GM19025 (cell line): ENCODE data around the gene MEGF10.
"Not testable (repeated sequence)": the region's sequence is repeated elsewhere in the genome, so short reads cannot be mapped to it uniquely, and the experiment has no call there.

Source experiments
- ATAC-seq: cut with Tn5 transposase; IDR thresholded peaks from one replicate; pipeline ENCODE4 v1.9.1; 2021; ENCODE audit warnings: mild to moderate bottlenecking, low read depth, moderate library complexity; ENCODE audit not compliant: unreplicated experiment

Gene MEGF10

DNA sequence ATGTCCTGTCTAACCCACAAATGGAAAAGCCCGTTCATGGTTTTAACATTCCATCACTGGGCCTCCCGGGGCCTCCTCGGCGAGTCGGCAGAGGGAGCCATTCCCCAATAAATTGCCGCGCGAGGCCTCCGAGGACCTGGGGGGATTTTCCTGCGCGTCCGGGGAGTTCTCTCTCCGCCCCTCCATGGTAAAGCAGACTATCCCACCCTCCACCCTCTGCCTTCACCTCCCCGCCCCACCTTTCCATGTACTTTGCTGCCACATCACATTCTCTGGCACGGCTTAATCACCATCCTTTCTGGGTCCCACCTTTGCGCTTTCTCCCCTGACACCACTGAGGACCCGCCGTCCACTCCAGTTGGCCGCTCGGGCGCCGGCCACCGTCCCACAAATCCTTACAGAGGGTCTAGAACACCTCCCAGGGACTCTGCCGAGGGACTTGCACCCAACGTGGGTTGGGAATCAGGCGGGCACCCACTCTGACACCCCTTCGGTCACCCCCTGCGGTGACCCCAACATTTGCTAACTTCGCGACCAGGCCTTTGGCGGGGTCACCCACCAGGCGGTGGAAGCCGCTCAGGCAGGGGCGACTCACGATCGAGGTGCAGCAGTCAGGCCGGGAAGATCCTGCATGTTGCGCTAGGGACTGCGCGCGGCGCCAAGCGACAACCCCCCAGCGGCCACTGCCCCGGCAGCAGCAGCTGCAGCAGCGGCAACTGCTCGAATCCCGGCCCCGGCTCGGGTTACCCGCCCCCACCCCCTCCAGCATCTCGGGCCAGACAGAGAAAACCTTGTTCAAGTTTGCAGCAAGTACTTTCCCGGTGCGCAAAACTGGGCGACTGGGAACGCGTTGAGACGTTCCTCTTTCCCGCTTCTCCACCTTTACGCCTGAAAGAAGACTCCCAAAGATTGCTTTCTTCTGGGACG lies at the start of gene MEGF10:
MEGF10 (plus strand) TSS at position 778 of the 927 bp plus-strand sequence. CDS start 40,513 bp downstream, outside the sequence.
- ATAC-seq, result no peak

DNA sequence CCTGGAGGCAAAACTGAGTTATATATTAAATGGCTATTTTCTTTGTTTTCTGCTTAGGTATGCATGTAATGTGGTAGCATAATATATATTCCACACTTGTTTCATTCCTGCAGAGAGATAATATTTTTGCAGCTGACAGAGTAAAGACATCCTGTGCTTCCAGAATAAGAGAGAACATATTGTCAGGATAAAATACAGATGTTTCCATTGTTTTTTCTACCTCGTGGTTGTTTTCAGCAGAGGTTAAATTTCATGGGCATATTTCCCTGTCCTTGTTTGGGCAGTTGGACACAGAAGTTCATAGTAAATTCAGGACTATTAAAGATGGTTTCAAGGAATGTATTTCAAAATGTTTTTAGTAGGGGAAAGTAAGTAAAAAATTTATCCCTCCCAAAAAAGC lies 47.6 kb upstream of the MEGF10 start:
- ATAC-seq, result no peak

DNA sequence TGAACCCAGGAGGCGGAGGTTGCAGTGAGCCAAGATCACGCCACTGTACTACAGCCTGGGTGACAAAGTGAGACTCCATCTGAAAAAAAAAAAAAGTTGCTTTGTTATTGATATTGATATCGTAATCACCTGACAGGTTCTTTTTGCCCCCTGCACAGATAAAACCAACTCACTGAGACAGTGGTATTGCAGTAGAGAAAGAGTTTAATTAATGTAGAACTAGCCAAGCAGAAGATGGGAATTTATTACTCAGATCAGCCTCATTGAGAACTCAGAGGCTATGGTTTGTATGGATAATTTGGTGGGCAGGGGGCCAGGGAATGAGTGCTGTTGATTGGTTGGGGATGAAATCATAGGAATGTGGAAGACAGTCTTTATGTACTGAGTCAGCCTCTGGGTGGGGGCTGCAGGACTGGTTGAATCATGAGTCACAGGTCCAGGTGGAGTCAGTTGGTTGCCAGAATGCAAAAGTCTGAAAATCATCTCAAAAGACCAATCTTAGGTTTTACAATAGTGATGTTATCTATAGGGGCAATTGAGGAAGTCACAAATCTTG lies 35.8 kb upstream of the MEGF10 start:
- no peak for ATAC-seq

DNA sequence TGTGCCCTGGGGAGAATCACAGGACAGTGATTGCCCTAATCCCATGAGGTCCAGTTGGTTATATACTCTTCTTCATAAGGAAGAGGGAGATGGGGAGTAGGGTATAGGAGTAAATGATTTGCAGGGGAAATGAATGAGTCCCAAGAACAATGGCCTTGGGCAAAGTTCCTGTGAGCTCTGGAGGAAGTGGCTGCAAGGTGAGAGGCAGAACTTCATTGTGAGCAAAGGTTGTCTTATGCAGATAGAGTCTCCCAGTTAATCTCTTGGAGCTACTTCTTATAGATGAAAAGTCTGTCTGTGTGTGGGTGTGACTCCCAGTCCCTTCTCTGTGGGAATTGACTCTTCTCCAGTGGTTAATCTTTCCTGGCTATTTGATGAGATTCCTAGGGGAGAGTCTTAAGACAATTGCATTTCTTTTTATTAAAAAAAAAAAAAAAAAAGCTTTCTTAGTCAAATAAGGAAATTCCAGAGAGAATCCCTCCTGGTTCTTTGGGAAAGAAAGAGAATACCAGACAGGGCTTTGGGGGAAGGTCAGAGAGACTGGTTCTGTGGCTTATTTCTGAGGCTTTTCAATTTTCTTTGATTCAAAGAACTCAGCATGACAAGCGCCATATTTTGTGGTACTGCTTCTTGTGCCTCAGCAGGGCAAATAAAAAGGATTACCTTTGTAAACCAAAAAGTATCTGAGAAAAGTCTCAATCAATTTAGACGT lies 33.6 kb upstream of the MEGF10 start:
- ATAC-seq, result no peak

DNA sequence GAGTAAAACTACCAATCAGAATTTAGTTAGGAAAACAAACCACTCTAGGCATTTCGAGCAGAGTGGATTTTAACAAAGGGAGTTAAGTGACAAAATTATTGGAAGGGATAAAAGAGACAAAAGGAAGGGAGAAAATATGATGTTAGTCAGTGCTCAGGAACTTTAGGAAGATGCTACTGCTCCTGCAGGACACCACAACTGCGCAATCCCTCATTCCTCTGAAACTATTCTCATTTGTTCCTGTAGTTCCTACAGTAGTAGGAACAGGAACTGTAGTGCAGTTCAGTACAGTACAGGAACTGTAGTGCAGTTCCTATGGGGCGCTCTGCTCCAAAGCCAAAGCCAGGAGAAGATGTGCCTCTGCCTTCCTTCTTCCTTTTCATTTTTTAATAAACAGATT lies 29.9 kb upstream of the MEGF10 start:
- ATAC-seq, result no peak

DNA sequence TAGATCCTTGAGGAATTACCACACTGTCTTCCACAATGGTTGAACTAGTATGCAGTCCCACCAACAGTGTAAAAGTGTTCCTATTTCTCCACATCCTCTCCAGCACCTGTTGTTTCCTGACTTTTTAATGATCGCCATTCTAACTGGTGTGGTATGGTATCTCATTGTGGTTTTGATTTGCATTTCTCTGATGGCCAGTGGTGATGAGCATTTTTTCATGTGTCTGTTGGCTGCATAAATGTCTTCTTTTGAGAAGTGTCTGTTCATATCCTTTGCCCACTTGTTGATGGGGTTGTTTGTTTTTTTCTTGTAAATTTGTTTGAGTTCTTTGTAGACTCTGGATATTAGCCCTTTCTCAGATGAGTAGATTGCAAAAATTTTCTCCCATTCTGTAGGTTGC lies 25.1 kb upstream of the MEGF10 start:
- not testable (repeated sequence) for ATAC-seq

DNA sequence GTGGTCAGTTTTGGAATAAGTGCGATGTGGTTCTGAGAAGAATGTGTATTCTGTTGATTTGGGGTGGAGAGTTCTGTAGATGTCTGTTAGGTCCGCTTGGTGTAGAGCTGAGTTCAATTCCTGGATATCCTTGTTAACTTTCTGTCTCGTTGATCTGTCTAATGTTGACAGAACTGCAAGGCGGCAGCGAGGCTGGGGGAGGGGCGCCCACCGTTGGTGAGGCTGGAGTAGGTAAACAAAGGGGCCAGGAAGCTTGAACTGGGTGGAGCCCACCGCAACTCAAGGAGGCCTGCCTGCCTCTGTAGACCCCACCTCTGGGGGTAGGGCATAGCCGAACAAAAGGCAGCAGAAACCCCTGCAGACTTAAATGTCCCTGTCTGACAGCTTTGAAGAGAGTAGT lies 22.3 kb upstream of the MEGF10 start:
- not testable (repeated sequence) for ATAC-seq

DNA sequence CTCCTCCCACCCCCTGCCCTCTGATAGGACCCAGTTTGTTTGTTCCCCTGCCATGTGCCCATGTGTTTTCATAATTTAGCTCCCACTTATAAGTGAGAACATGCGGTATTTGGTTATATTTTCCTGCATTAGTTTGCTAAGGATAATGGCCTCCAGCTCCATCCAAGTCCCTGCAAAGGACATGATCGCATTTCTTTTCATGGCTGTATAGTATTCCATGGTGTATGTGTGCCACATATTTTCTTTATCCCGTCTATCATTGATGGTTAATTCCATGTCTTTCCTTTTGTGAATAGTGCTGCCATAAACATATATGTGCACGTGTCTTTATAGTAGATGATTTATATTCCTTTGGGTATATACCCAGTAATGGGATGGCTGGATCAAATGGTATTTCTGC lies 19.9 kb upstream of the MEGF10 start:
- not testable (repeated sequence) for ATAC-seq

DNA sequence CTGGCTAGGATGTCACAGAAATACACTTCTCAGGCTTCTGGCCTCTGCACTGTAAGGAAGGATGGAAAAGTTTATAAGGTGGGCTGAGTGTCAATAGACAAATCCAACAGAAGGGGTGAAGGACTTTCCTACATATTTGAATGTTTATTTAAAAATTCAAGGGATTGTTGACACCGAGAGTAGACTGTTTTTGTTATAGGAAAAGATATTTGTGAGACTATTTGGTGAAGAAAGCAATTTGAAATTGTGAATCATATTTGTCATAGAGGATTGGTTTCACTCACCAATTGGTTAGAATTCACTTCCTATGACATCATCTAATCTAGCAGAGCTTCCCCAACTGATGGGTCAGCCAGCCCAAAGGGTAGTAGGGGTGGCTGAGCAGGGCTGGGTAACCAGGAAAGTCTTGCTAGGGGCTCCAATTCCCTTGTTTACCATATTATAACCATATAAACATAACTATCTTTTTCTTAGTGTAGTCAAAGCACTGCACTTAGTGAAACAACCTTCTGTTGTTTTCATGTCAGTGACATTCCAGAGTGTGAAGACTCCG lies 14.9 kb upstream of the MEGF10 start:
- no peak for ATAC-seq

DNA sequence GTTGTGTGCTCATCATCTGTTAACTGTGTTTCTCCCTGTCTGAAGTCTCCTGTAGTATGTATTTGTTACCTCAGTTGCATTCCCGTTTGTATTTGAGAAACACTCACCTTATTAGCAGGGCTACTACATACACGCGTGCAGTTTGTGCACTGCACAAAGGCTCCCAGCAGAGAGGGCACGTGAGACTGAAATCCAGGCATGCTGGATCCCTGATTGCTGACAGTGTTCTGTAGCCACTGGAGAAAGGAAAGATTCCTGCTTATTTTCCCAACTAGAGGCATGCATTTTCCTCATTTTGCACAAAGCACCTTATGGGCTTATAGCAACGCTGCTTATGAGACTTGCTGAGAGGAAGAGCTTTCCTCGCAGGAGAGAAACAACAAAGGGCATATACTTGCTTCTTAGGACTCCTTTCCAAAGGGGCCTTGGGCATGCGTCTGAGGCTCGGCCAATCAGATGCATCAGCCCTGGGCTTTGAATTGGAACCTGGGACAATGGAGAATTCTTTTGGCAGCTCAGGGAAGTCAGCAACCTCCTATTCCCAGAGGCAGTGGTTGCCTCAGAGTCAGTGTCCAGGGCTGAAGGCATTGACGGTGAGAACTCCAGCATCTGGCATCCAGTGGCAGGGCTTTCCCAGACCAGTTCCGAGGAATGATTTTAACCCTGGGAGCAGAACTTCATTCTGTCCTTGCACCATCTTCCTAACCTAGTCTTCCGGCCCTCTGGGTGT lies 9.9 kb upstream of the MEGF10 start:
- no peak for ATAC-seq

DNA sequence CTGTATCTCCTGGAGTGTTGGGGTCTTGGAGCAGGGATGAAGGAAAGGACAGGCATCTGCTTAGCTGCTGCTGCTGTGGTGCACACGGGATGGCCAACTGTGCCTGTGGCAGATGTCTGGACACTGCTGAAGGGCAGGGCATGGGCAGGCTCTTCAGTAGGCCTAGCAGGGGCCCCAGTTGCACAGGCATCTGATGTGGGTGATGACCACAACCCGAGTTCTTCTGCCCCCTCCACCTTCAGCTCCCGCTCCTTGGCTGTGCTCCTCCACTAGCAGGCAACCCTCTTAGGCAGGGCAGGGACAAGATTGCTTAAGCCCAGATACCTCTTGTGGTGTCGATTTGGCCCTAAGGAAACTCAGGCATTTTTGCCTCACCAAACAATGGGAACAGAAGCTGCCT lies 9.0 kb upstream of the MEGF10 start:
- no peak for ATAC-seq

DNA sequence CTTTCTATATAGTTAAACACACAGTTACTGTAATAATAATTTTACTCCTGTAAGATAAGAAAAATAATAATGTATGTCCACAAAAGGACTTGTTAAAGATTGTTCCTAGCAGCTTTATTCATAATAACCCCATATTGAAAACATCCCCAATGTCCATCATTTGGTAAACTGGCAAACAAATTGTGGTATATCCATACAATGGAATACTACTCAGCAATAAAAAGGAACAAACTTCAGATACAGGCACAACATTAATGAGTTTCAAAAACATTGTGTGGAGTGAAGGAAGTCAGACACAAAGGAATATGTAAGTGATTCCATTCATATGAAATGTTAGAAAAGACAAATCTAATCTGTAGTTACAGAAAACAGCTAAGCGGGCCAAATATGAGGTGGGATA lies 1.9 kb upstream of the MEGF10 start:
- ATAC-seq, result no peak

DNA sequence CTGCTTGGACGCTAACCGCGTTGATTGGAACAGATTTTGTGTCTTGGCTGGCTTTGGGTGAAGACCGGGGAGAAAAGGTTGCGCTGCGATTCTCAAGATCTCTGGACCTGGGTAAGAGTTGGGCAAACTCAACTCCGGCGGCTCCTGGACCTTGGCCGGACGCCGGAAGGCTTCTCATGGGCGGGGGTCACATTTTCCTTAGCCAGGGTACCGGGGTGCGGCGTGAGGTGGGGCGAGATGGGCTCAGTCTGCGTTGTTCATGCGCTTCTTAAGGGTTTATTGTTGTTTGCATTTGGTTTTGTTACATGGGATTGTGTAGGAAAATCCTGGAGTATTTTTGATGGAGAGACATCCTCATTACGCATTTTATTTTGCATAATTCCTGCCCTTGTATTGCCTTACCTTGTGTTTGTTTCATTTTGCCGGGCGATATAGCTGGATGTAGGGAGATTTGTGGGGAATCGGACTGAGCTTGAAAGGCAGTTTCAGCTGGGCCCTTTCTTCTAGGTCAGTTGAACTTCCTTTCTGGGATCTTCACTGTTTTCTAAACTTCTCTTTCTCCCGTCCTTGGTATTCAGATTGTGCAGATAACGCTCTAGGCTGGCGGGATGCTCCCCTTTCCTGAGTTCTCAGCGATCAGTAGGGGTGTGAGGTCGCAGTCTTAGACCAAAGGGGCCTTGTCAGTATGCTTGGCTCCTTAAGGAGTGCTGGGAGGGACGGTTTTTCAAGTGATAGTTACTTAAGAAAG lies 524 bp downstream of the MEGF10 start:
- no peak for ATAC-seq

DNA sequence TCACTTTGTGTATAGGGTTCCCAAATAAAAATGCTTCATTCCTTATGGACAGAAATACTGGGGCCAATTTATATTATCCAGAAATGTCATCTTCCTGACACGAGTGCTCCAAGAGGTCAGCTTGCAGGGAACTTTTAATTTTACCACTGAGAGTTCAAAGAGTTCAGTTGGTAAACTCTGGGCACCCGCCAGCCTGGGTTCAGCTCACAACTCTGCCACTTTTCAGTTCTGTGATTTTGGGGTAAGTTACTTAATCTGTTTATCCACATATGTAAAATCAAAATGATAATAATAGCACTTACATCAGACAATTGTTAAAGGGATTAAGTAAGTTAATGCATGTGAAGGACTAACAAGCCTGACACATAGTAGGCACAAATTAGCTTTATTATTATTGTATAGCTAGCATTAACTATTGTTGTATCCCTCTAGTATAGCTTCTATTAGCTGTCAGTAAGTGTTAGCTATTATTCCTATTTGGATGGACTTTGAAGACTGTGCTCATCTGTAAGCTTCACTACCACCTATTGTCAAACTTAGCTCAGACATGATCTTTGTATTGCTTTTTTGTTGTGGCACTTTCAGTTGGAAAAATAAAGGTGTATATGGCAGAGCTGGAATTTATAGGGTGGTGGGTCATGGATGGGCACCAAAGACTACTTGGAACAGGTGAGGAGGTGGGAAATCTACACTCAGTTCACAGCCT lies 1.6 kb downstream of the MEGF10 start:
- no peak for ATAC-seq

DNA sequence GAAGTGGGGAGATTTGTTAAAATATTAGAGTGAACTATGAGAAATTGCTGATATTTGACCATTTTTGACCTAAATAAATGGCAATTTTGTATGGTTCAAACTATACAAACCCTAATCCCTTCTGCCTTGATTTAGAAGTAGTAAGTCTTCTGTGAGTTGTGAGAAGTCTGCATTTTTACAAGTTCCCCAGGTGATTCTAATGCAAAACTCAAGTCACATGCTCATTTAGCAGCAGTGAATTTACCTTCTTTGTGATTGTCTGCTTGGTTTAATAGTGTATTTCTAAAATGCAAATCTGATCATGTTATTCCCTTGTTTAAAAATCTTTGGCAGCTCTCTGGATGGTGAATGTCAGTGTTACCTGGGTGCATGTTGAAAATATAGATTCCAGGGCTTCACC lies 2.8 kb downstream of the MEGF10 start:
- ATAC-seq, result no peak

DNA sequence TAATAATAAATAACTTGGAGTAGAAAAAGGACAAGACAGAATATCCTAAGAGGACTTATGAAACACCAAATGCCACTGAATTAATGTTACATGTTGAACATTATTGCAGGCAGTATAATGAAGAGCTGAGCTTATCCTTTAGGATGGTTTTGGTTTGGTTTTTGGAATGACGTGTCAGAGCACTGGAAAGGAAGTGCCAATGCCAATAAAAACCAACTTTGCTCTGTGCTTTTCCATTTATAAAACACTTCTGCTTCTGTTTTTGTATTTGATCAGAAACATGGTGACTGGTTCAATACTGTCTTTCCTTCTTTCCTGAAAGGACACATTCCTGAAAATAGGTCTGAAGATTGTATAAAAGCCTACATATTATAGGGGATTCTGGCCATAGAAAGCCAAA lies 4.2 kb downstream of the MEGF10 start:
- no peak for ATAC-seq

DNA sequence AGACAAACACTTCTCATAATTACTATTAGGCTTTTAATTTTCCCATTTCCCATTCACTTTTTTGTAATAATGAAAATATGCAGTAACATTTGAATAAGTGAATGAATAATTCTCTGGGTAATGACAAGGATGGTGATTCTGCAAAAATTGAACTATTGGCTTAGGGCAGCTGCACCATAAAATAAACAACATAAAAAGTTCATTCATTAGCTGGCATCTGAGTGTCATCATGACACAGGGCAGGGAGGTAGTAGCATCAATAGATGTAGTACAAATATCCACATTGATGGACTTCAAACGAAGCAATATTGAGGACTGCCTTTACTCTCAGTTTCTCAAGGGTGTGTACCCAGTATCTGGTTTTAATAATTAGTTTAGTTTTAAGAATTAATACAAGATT lies 4.9 kb downstream of the MEGF10 start:
- no peak for ATAC-seq

DNA sequence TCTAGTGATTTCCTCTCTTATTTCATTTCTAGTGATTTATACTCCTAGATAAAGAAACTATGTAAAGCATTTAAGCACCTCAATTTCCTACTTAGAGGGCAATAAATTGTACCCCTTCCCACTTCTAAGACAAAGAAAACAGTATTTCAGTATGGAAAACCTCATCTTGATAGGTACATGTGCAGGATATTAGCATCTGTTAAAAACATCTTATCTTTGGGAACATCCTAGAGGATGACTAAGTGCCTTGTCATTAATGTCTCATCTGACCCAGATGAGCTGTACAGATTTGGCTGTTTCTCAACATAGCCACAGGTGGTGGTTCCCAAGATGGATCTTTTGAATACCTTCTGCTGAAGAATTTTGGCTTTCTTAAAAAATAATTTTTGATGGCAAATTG lies 5.7 kb downstream of the MEGF10 start:
- no peak for ATAC-seq

DNA sequence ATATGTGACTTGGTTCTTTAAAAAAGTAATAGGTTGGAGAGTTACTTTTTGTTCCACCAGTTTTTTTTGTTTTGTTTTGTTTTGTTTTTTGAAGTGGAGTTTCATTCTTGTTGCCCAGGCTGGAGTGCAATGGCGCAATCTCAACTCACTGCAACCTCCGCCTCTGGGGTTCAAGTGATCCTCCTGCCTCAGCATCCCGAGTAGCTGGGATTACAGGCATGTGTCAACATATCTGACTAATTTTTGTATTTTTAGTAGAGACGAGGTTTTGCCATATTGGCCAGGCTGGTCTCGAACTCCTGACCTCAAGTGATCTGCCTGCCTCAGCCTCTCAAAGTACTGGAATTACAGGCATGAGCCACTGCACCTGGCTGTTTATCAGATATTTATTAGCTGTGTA lies 6.3 kb downstream of the MEGF10 start:
- ATAC-seq, result not testable (repeated sequence)
